NCI-H2081 treated with DMSO at 0.1 percent for 48 hours (cell line): ENCODE data around the gene CHORDC1.
"Not testable (repeated sequence)": the region's sequence is repeated elsewhere in the genome, so short reads cannot be mapped to it uniquely, and the experiment has no call there.

ENCODE experiments used
- DNase-seq: peaks from one replicate; lab custom pipeline; 2025; lab: John Stamatoyannopoulos, UW

CHORDC1 gene

DNA sequence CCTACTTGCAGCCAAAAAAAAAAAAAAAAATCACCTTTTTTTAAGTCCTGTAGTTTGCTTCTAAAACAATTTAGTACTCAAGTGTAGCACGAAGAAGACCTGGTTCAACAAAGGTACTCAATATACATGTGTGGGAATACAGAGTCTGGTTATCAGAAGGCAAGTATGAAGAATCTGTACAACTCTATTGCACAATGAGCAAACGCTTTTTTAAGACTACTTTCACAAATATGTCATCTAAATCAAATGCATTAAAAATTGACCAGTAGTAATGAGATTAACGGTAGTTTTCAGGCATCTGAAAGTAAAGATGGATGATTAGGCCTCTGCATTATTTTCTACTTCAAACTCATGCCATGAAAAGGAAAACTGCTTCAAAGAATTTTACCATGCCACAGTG, 9.5 kb downstream of the CHORDC1 start:
- no peak for DNase-seq

GRCh38 chr11:90208857-90209256, 14.0 kb downstream of the CHORDC1 start:
- DNase-seq: no peak

DNA sequence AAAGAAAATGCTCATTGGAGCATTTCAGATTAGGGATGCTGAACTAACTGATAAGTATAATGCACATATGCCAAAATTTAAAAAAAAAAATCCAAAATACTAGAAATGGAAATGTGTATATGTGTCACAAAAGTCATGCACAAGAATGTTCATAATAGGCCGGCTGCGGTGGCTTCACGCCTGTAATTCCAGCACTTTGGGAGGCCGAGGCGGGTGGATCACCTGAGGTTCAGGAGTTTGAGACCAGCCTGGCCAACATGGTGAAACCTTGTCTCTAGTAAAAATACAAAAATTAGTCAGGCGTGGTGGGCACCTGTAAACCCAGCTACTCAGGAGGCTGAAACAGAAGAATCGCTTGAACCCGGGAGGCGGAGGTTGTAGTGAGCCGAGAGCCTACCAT, 14.9 kb downstream of the CHORDC1 start:
- DNase-seq: not testable (repeated sequence)

DNA sequence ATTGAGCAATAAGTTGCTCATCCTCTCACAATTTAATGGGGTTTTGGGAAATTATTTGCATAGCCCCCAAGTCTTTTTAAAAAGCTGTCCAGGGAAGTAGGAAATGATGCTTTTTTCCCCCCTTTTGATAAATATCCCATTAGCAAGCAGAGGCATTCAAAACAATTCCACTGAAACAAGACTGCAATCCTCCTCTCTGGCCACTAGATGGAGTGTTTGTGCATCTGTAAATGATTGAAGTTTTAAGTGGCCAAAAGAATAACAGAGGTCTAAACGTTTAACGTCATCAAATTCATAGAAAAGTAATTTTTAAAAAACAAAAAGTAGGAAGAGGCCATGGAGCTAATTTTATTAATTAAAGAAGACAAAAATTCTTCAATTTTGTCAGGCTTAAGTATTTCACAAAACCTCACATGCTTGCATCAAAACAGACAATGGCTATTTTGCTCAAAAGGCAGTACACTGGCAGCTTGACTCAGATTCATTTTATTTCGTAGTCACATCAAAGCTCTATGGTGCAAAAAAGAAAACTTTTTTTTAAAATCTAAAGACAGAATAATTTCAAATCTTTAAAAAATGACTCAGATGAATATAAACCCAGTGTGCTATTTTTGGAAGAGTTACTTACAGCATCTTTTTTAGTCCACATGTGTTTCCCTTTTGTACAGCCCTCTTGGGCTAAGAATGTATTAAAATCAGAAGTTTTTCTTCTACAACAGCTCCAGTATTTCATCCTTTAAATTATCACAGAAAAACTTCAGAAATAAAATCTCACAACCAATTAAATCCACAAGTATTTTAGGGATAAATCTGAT, 17.8 kb downstream of the CHORDC1 start:
- no peak for DNase-seq

- no peak for DNase-seq
These were observed 18.4 kb downstream of the CHORDC1 start for GRCh38 chr11:90204407-90204806.

DNA sequence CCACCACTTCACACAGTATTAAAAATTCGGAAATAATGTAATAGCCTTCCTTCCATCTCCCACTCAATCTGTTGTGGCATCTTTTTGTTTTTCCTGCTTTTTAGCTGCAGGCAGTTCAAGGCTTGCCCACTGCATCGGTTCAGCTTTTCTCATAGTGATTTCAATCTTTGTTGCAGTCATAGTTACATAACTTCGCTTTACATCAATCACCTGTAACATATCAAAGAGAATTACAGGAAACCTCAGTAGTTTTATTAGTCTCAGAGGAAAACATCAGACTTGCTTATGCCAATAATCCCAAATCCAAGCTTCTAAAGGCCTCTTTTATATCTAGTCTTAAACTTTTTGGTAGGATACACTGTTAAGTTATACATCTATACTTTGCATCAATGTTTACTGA, 20.5 kb downstream of the CHORDC1 start:
- DNase-seq: no peak

- no peak for DNase-seq
These were observed 25.5 kb downstream of the CHORDC1 start for GRCh38 chr11:90197377-90197776.

GRCh38 chr11:90192869-90193582, 29.8 kb downstream of the CHORDC1 start:
- no peak for DNase-seq

- no peak for DNase-seq
These were observed 33.8 kb downstream of the CHORDC1 start for GRCh38 chr11:90189011-90189410.

DNA sequence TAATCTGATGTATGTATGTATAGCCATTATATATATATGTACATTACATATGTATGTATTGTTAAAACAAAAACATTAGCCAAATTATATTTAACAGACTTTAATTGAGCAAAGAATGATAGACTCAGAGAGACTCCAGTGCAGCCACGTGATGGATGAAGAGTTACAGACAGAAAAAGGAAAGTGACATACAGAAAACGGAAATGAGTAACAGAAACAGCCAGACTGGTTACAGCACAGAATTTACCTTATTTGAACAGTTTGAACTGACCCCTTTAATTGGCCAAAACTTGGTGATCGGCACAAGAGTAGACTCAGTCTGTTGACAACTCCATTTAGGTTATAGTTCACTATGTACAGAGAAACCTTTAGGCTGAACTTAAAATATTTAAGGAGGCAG, 35.0 kb downstream of the CHORDC1 start:
- no peak for DNase-seq

DNA sequence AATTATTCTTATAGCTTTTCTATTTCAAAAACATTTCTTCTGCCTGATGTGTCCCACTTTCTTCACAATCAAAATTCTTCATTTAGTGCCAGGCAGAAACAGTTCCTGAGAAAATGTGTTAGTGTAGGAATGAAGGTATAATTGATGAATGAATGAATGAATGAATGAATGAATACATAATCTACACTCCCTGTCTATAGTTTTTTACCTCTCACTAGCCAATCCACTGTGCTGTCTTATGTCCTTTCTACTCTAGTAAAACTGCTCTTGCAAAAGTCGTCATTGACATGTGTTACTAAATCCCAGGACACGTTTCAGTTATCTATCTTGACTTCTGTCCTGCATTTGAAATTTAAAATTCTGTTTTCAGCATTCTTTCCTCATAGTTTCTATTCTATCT, 42.9 kb downstream of the CHORDC1 start:
- DNase-seq: no peak

DNA sequence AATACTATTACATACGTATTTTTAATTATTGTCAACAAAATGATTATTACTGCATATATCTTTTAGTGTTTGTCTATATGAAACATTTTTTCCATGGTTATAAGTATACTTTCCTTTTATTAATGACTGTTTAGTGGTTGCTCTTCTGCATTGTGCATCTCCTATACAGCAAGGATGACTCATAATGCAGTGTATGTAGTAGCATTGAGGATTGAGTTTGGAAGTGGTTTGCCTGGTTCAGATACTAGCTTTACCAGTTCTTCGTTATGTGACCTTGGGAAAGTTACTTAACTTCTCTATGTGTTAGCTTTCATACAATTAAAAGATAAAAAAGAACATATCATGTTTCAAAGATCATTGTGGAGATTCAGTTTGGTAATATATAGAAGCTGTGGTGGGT, 44.1 kb downstream of the CHORDC1 start:
- DNase-seq: no peak

DNA sequence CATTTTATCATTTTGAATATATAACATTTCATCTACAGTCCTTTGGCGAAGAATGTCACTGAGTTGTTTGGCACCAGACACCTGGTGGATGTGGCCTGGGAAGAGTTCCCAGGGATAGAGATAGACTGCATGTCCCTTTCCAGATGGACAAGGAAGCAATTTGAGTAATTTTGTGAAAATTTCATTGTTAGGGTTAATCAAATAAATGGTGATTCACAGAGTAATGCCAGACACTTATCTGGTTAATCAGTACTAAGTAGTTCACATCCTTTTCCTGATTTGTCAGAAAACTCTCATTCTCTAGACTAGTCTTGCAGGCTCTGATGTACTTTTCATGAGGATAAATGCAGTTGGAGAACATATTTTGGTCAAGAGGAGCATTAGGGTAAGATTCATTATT, 46.8 kb downstream of the CHORDC1 start:
- no peak for DNase-seq

DNA sequence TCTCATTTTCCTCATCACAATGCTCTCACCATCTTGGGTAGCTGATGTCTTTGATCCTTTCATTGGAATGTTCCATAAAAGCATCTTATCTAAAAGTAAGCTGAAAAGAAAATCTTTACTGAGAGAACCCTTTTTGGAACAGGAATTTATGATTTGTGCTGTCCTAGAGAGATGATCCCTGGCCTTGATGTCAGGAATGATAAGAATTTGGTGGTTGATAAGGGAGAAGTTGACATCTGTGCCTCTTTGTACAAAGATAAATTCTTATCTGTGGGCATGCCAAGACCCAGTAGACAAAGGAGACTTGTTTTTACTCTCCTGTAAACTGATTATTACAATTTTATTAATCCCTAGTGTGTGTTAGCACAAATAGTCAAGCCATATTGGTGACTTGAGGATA, 51.5 kb downstream of the CHORDC1 start:
- DNase-seq: no peak

DNA sequence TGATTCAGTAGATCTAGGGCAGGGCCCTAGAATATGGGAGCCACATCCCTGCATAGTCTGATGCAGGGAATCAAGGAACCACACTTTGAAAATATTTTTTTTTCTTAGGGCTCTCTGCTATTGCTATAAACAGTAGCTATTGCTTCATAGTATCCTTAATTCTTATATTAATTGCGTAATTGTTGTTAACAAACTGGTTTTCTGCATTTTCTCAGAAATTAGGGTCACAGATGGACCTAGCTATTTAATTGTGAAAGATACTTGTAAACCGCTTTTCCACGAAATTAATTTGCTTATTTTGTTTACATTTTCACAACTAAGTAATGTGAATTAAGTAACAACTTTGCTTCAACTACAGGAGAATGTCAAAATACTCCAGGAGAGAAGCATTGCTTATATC, 54.3 kb downstream of the CHORDC1 start:
- no peak for DNase-seq

- not testable (repeated sequence) for DNase-seq
These were observed 55.1 kb downstream of the CHORDC1 start for GRCh38 chr11:90167704-90168103.

DNA sequence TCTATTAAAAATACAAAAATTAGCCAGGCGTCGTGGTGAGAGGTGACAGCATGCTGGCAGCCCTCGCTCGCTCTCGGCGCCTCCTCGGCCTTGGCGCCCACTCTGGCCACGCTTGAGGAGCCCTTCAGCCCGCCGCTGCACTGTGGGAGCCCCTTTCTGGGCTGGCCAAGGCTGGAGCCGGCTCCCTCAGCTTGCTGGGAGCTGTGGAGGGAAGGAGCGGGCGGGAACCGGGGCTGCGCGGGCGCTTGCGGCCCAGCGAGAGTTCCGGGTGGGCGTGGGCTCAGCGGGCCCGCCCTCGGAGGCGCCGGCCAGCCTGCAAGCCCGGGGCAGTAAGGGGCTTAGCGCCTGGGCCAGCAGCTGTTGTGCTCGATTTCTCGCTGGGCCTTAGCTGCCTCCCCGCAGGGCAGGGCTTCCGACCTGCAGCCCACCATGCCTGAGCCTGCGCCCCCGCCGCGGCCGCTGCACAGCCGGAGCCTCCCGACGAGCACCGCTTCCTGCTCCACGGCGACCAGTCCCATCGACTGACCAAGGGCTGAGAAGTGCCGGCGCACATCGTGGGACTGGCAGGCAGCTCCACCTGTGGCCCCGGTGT, 55.8 kb downstream of the CHORDC1 start:
- DNase-seq: not testable (repeated sequence)
